ACHN (cell line): ENCODE measurements around the gene PGM2L1.
A peak's percentile ranks its signal among the peaks of the same experiment; 100 is the strongest.
"Not testable (repeated sequence)": the region's sequence is repeated elsewhere in the genome, so short reads cannot be mapped to it uniquely, and the experiment has no call there.

Source experiments
- DNase-seq: peaks from one replicate; pipeline ENCODE4 v3.0.0-alpha.2; 2015
- in situ Hi-C: cut with HindIII; loops from 2 replicates; pipeline ENCODE4 v1.10.0; 2017; ENCODE audit warnings: low sequenced_read_pairs, low pct_ligation_motif_present, low pct_unique_long_range_greater_than_20kb

Gene PGM2L1

GRCh38 chr11:74355626-74356025 lies 42.6 kb downstream of the PGM2L1 start:
- no peak for DNase-seq

GRCh38 chr11:74354036-74354435 lies 44.2 kb downstream of the PGM2L1 start:
- in situ Hi-C loops = no loop called here
- DNase-seq = no peak

More at GRCh38 chr11:74355626-74356025, 42.6 kb downstream of the PGM2L1 start:
- in situ Hi-C loops = no loop called here

- in situ Hi-C loops = no loop called here
- DNase-seq = no peak
These were observed 50.9 kb downstream of the PGM2L1 start for GRCh38 chr11:74347381-74347780.

- in situ Hi-C loops = no loop called here
- DNase-seq = no peak
These were observed 52.8 kb downstream of the PGM2L1 start for GRCh38 chr11:74345420-74345819.

GRCh38 chr11:74341921-74342320 lies 56.3 kb downstream of the PGM2L1 start:
- in situ Hi-C loops = no loop called here
- no peak for DNase-seq

DNA sequence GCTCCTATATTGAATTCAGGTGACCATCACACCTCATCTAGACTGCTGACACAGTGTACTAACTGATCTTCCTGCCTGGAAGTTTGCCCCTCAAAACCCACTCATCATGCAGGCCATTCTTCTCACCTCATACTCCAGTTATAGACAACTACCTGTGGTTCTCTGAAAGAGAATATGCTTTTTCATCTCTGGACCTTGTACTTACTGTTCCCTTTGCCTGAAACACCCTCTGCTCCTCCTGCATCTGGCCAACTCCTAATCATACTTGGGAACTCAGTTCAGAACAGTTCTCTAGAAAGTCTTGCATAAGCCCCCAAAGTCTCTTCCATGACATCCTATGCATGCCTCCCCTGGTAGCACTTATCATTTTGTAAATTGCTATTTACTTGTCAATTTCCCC lies 58.6 kb downstream of the PGM2L1 start:
- no peak for DNase-seq
- in situ Hi-C loops = no loop called here

DNA sequence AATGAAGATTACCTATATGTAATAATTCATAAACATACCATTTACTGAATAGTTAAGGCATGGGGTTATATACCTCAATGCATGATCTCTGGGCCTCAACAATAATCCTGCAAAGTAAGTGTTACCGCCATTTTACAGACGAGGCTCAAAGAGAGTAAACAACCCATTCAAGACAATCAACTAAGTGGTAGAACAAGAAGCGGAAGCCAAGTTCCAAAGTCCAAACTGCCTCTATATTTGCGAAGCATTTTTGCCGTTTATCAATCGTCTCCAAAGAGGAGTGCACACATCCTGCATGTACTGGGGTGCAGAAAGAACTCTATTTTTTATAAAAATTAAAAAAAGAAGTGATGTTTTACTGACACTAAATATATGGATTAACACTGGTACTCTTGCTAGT lies 59.3 kb downstream of the PGM2L1 start:
- in situ Hi-C loops = no loop called here
- DNase-seq = no peak

- in situ Hi-C loops = no loop called here
- no peak for DNase-seq
These were observed 65.0 kb downstream of the PGM2L1 start for GRCh38 chr11:74333193-74333592.

GRCh38 chr11:74332291-74332690 lies 65.9 kb downstream of the PGM2L1 start:
- in situ Hi-C loops = no loop called here
- DNase-seq = no peak

- in situ Hi-C loops, DNase-seq: not testable (repeated sequence)
These were observed 67.2 kb downstream of the PGM2L1 start for GRCh38 chr11:74331000-74331399.

DNA sequence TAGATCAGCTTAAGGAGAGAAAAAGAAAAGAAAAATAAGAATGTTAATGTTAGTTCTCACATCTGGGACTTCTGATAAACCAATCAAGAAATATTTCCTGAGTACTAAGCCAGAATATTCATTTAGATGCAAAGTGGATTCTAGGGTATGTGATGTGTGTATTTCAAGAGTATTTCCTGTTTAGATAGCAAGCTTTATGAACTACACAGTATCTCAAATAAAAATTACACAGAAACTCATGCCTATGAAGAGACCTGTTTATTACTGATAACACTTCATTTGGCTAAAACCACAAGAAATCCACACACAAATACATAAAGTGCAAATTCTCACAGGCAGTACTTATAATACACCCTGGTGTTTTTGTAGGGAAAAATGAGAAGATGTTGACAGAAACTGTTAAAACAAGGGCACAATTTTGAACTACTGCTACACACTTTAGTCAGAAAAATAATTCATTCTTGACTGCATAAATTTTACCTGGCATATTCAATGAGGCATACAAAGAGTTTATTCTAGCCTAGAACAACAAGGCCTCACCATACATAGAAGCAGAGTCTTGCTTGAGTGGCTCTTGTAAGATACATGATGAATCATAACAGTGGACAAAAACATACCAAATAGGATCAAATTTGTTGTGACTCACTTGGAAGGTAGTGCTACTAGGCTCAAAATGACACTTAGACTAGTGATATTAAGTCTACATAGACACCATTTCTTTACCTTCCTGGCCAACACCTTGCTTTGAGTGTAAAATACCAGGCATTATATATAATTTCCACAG lies 68.0 kb downstream of the PGM2L1 start:
- DNase-seq = peak; percentile 57
- in situ Hi-C loops = no loop called here

- in situ Hi-C loops = no loop called here
These were observed 71.2 kb downstream of the PGM2L1 start for GRCh38 chr11:74327076-74327475.

DNA sequence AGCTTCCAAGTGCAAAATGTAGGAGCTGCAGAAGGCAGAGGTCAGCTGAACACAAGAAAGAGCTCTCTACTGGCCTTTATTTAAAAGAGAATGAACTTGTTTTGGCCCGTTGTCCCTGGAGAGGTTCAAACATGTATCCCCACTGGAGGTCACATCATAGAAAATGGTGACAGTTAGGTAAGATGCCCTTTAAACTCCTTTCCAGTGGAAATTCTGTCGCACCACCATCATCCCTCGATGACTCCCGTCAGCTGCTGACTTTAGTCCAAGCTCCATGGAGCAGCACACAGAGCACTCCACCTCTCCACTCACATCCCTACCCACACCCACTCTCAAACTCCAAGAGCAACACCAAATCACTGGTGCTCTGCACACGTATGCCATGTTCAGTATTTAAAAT lies 71.6 kb downstream of the PGM2L1 start:
- no peak for DNase-seq
- in situ Hi-C loops = no loop called here

More at GRCh38 chr11:74327076-74327475, 71.2 kb downstream of the PGM2L1 start:
- DNase-seq = no peak

DNA sequence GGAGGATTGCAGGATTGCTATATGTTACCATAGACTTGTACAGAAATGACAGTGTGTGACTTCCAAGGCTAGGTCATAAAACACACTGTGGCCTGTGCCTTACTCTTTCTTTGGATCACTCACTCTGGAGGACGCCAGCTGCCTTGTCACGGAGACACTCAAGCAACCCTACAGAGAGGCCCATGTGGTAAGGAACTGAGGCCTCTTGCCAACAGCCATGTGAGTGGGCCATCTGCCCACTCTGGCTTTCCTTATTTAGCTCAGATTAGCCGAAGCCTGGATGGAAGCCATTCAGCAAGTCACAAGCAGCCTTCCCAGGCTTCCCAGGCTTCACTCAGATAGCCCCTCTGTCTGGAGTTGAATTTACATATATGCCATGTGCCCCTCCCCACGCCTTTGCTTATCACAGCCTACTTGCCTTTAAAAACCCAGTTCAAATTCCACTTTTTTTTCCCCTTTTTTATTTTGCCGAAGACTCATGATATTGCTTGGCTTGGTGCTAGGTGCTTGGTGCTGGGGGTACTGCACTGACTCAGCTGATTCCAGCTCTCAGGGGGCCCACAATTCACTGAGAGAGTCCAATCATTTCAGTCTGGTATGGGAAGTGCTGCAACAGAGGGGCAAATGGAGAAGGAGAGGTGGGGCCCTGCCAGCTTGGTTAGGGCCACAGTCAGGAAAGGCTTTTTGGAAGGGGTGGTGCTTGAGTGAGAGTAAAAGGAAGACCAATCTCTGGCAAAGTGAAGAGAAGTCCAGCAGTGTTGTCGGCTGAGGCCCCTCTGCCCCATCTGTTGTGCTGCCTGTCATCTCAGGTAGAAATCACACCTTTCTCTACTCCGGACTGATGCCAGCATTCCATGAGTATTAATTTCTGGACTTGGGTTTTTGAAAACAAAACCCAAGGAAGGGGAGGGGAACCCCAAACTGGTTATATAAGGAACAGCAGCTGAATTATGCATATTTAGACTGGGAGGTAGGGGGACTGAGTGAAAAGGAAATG lies 72.3 kb downstream of the PGM2L1 start:
- no peak for DNase-seq
- in situ Hi-C loops = no loop called here

GRCh38 chr11:74322667-74323066 lies 75.6 kb downstream of the PGM2L1 start:
- DNase-seq = no peak
- in situ Hi-C loops = no loop called here

- in situ Hi-C loops = no loop called here
These were observed 76.6 kb downstream of the PGM2L1 start for GRCh38 chr11:74321487-74322188.

DNA sequence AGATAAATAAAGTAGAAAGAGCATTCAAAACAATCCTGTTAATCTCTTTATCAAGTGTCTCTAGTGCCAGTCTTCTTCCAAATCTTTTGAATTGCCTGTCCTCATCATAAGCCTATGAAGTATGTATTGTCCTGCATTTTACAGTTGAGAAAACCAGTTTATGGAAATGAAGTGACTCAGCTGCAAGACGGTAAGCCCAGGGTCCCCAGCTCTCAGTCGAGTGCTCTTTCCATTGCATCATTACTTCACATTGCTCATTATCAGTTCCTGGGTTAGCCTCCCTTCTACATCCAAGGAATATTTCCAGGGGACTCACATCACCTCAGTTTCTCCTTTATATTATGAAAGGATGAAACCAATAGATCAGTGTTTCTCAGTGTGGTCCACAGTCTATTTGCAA lies 77.7 kb downstream of the PGM2L1 start:
- no peak for DNase-seq
- in situ Hi-C loops = no loop called here

More at GRCh38 chr11:74321487-74322188, 76.6 kb downstream of the PGM2L1 start:
- DNase-seq = peak; percentile 29

DNA sequence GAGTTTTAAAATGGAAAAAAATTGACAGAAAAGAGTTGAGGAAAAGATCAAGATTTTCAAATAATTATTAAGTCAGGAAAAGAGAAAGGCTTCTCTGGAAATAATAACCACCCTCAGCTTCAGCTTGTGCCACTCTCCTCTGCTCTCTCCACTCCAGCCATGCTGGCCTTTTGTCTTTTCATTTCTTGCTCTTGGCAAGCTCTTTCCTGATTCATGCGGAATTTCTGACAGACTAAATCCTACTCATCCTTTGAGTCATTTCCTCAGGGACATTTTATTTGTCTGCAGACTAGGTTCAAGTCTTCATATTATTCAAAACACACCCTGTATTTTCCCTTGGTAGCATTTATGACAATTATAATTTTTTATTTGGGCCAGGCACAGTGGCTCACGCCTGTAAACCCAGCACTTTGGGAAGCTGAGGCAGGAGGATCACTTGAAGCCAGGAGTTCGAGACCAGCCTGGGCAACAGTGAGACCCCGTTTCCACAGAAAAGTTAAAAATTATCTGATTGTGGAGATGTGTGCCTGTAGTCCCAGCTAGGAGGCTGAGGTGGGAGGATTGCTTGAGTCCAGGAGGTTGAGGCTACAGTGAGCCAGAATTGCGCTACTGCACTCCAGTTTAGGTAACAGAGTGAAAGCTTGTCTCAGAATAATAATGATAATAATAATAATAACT lies 79.0 kb downstream of the PGM2L1 start:
- peak; percentile 38 for DNase-seq
- in situ Hi-C loops = no loop called here
